HG03159 (cell line): ENCODE data around the gene UGT2B28.
"Not testable (repeated sequence)": the region's sequence is repeated elsewhere in the genome, so short reads cannot be mapped to it uniquely, and the experiment has no call there.

Source experiments
- ATAC-seq: cut with Tn5 transposase; IDR thresholded peaks from one replicate; pipeline ENCODE4 v1.9.1; 2021; ENCODE audit warnings: mild to moderate bottlenecking, moderate library complexity; ENCODE audit not compliant: unreplicated experiment

The UGT2B28 gene

DNA sequence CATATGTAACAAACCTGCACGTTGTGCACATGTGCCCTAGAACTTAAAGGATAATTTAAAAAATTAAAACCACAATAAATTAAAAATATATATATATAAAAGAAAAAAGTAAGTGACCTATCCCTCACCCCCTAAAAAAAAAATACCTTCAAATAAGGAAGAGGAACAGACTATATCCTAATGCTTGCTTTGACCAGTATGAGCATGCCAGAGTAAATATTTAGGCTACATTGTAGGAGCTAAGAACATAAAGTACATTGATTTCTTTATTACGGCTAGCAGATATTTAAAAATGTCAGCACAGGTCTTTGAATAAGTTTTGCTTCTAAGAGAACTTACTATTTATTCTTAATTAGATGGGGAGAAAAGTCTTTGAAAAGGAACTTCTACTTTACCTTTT, 62.8 kb downstream of the UGT2B28 start:
- ATAC-seq: not testable (repeated sequence)

GRCh38 chr4:69343558-69344420, 63.5 kb downstream of the UGT2B28 start:
- not testable (repeated sequence) for ATAC-seq
